ENCODE measurements around the gene PALD1. TPM values are rescaled to one million over a fixed set of nuclear protein-coding genes. Genes with fewer than 3 reads are reported as not detected.

PALD1 gene
- total RNA-seq, 2 experiments from 2014 or later, result 6.6 to 6.8 TPM

- ATAC-seq, result no peak
- intact Hi-C loops (cut with micrococcal nuclease), result no loop called here
Measured at GRCh38 chr10:70466951-70467350, 11.6 kb upstream of the PALD1 start.

GRCh38 chr10:70472799-70473454 lies 5.6 kb upstream of the PALD1 start:
- TF ChIP-seq CTCF (IDR thresholded peaks at IDR 0.05), result no peak
- Mint-ChIP-seq H3K4me1 (ENCODE audit: low read depth) (peaks cover 27% of the 10 kb centered on the region), H3K27ac (no peak overlapping the region), H3K27me3 (peaks cover 17% of the 10 kb centered on the region), H3K4me3 (no peak overlapping the region), H3K9me3 (no peaks in the 10 kb centered on the region), H3K36me3 (ENCODE audit: low read depth) (no peaks in the 10 kb centered on the region)
- CTCF ChIA-PET, result interaction anchor here (1.6 kb wide), 1 partner anchor 12 kb away, joined by 6 read pairs; no protein-coding TSS in a partner anchor
- no peak for DNase-seq
- ATAC-seq, result no peak
- intact Hi-C loops (cut with micrococcal nuclease), result no loop called here
- POLR2A ChIA-PET, result interaction anchor here (0.7 kb wide), 1 partner anchor 173 kb away, joined by 3 read pairs; no protein-coding TSS in a partner anchor

More at GRCh38 chr10:70466951-70467350, 11.6 kb upstream of the PALD1 start:
- no peak for TF ChIP-seq CTCF (IDR thresholded peaks at IDR 0.05)
- Mint-ChIP-seq H3K9me3 (no peaks in the 10 kb centered on the region), H3K27me3 (peaks cover 2% of the 10 kb centered on the region), H3K4me3 (no peak overlapping the region), H3K4me1 (ENCODE audit: low read depth) (no peaks in the 10 kb centered on the region), H3K27ac (no peak overlapping the region), H3K36me3 (ENCODE audit: low read depth) (no peaks in the 10 kb centered on the region)
- no peak for DNase-seq
- POLR2A ChIA-PET, result interaction anchor here (0.7 to 0.8 kb wide), 2 partner anchors 36 to 129 kb away, joined by 3 read pairs; no protein-coding TSS in a partner anchor
- CTCF ChIA-PET, result interaction anchor here (0.6 to 1.4 kb wide), 3 partner anchors 8 to 82 kb away, joined by 3 read pairs; no protein-coding TSS in a partner anchor

- H3K4me1 Mint-ChIP-seq (ENCODE audit: low read depth), result peaks cover 33% of the 10 kb centered on the region
- CTCF ChIA-PET, result interaction anchor here (1.3 to 4.1 kb wide), 2 partner anchors 14 to 77 kb away, joined by 3 to 30 read pairs; no protein-coding TSS in a partner anchor
- H3K36me3 Mint-ChIP-seq (ENCODE audit: low read depth), result no peaks in the 10 kb centered on the region
- no peak for DNase-seq
- no peak for ATAC-seq
- POLR2A ChIA-PET, result no interaction called here
- peaks cover 17% of the 10 kb centered on the region for H3K27me3 Mint-ChIP-seq
- H3K9me3 Mint-ChIP-seq, result no peaks in the 10 kb centered on the region
- no peak overlapping the region for H3K27ac Mint-ChIP-seq
- no peak overlapping the region for H3K4me3 Mint-ChIP-seq
- intact Hi-C loops (cut with micrococcal nuclease), result no loop called here
- TF ChIP-seq CTCF (IDR thresholded peaks at IDR 0.05), result no peak
Measured at GRCh38 chr10:70474780-70475179, 3.8 kb upstream of the PALD1 start.

GRCh38 chr10:70475661-70476060 lies 2.9 kb upstream of the PALD1 start:
- Mint-ChIP-seq H3K4me3 (no peak overlapping the region), H3K9me3 (no peaks in the 10 kb centered on the region), H3K36me3 (ENCODE audit: low read depth) (no peaks in the 10 kb centered on the region), H3K27ac (no peak overlapping the region), H3K4me1 (ENCODE audit: low read depth) (peaks cover 42% of the 10 kb centered on the region), H3K27me3 (peaks cover 17% of the 10 kb centered on the region)
- TF ChIP-seq CTCF (IDR thresholded peaks at IDR 0.05), result no peak
- no peak for DNase-seq
- no peak for ATAC-seq
- intact Hi-C loops (cut with micrococcal nuclease), result no loop called here
- ChIA-PET CTCF (interaction anchor here (1.1 to 4.1 kb wide), 3 partner anchors 15 to 78 kb away, joined by 3 to 30 read pairs (median 3); no protein-coding TSS in a partner anchor), POLR2A (no interaction called here)
